OCI-LY7 (cell line): Measurements from ENCODE around the gene VIL1. TPM values are rescaled to one million over a fixed set of nuclear protein-coding genes. Genes with fewer than 3 reads are reported as not detected.

Experiments
- BruUV-seq: library from RNA; stranded (reverse); fragments of 400-500 nt; replicated peaks from 2 replicates; lab custom pipeline; 2021; lab: Mats Ljungman, UMichigan
- CTCF ChIA-PET: fragments of 300-600 bp; sonication (Branson Sonifier 250); formaldehyde crosslinking; loops from one replicate; lab custom pipeline; 2022; ENCODE audit warnings: antibody characterized with exemption; ENCODE audit not compliant: unreplicated experiment; lab: Charles Lee
- POLR2A ChIA-PET: fragments of 300-600 bp; sonication (Branson Sonifier 250); formaldehyde crosslinking; loops from one replicate; lab custom pipeline; 2022; ENCODE audit warnings: antibody characterized with exemption; lab: Charles Lee
- DNase-seq: peaks from one replicate; pipeline ENCODE4 v3.0.0-alpha.2; 2015; ENCODE audit warnings: low spot score
- H2AFZ ChIP-seq: fragments of 200-600 bp; sonication (generic), shearing (Covaris generic); 2 replicates; pipeline ENCODE4 v1.6.1; 2014; ENCODE audit warnings: mild to moderate bottlenecking, antibody characterized with exemption, low read length, moderate library complexity
- H3K27ac ChIP-seq: fragments of 200-600 bp; sonication (generic); 2 replicates; pipeline ENCODE4 v1.5.1; 2014; ENCODE audit warnings: mixed run types, low read depth, mild to moderate bottlenecking, moderate library complexity, low read length, inconsistent platforms; ENCODE audit not compliant: poor library complexity, severe bottlenecking
- H3K36me3 ChIP-seq: fragments of 200-600 bp; sonication (generic); 2 replicates; pipeline ENCODE4 v1.6.1; 2014; ENCODE audit warnings: mild to moderate bottlenecking, antibody characterized with exemption, low read length, moderate library complexity, mixed read lengths; ENCODE audit not compliant: insufficient read depth
- H3K4me1 ChIP-seq: fragments of 200-600 bp; sonication (generic); 2 replicates; pipeline ENCODE4 v1.5.1; 2014; ENCODE audit warnings: mild to moderate bottlenecking, low read length; ENCODE audit not compliant: insufficient read depth, poor library complexity, severe bottlenecking
- H3K4me2 ChIP-seq: fragments of 200-600 bp; sonication (generic); 2 replicates; pipeline ENCODE4 v1.6.1; 2014; ENCODE audit warnings: mild to moderate bottlenecking, low read length
- H3K4me3 ChIP-seq: fragments of 200-600 bp; sonication (generic); 2 replicates; pipeline ENCODE4 v1.5.1; 2014; ENCODE audit warnings: mild to moderate bottlenecking, low read depth, low read length; ENCODE audit not compliant: poor library complexity, severe bottlenecking
- H3K79me2 ChIP-seq: fragments of 200-600 bp; sonication (generic); 2 replicates; pipeline ENCODE4 v1.6.1; 2016; ENCODE audit warnings: low read depth, mild to moderate bottlenecking, low read length, moderate library complexity, mixed read lengths; ENCODE audit not compliant: insufficient read depth
- H3K9me2 ChIP-seq: fragments of 200-600 bp; sonication (generic); 2 replicates; pipeline ENCODE4 v1.6.1; 2016; ENCODE audit warnings: mild to moderate bottlenecking, low read length, mixed read lengths; ENCODE audit not compliant: insufficient read depth
- H3K9me3 ChIP-seq: fragments of 200-600 bp; sonication (generic); 2 replicates; pipeline ENCODE4 v1.6.1; 2014; ENCODE audit warnings: mild to moderate bottlenecking, mixed run types, low read length, mixed read lengths
- H4K20me1 ChIP-seq: fragments of 200-600 bp; sonication (generic); 2 replicates; pipeline ENCODE4 v1.6.1; 2014; ENCODE audit warnings: mild to moderate bottlenecking, antibody characterized with exemption, low read length, moderate library complexity, mixed read lengths; ENCODE audit not compliant: insufficient read depth
- CTCF ChIP-seq: fragments of 200-600 bp; sonication (generic); conservative IDR thresholded peaks from 2 replicates; pipeline ENCODE4 v1.5.1; 2014; ENCODE audit warnings: mild to moderate bottlenecking, antibody characterized with exemption, low read length, moderate library complexity, mixed read lengths
- EZH2phosphoT487 ChIP-seq: fragments of 200-600 bp; sonication (generic); IDR thresholded peaks from 2 replicates; pipeline ENCODE4 v1.6.1; 2018; ENCODE audit warnings: low read depth, borderline replicate concordance, mild to moderate bottlenecking, mixed run types, antibody characterized with exemption, low read length, moderate library complexity, mixed read lengths
- intact Hi-C: fragments of 100-400 bp; cut with micrococcal nuclease; formaldehyde crosslinking; loops from one replicate; pipeline ENCODE4 v1.10.0; 2022; ENCODE audit not compliant: unreplicated experiment
- total RNA-seq, 2 experiments: library from RNA; depleted of rRNA in 1 of 2; stranded (reverse); fragments of >200 nt in 1 of 2; shearing (Covaris generic) in 1 of 2; gene quantifications; 2 replicates each; pipeline ENCODE4 v1.2.3, GENCODE V29; 2014 to 2022

Gene VIL1
- total RNA-seq, 2 experiments from 2014 or later, result 0.47 TPM; not detected in 1

GRCh38 chr2:218472988-218473387 is 54.1 kb downstream of the VIL1 start:
- H3K4me2 ChIP-seq, result no peak overlapping the region
- CTCF ChIA-PET, result no interaction called here
- POLR2A ChIA-PET, result interaction anchor here (0.6 kb wide), 1 partner anchor 166 kb away, joined by 4 read pairs; no protein-coding TSS in a partner anchor

GRCh38 chr2:218474527-218474926 is 55.6 kb downstream of the VIL1 start:
- no peak for DNase-seq
- no peaks in the 10 kb centered on the region for H3K79me2 ChIP-seq
- intact Hi-C loops, result no loop called here
- H2AFZ ChIP-seq, result no peak overlapping the region
- TF ChIP-seq CTCF (no peak), EZH2phosphoT487 (no peak)
- peaks cover 89% of the 10 kb centered on the region for H3K36me3 ChIP-seq
- H3K4me3 ChIP-seq, result no peak overlapping the region
- no peaks in the 10 kb centered on the region for H4K20me1 ChIP-seq
- POLR2A ChIA-PET, result interaction anchor here (0.6 to 0.7 kb wide), 3 partner anchors 18 to 75 kb away, joined by 3 to 9 read pairs (median 3); no protein-coding TSS in a partner anchor
- H3K4me1 ChIP-seq, result peaks cover 19% of the 10 kb centered on the region
- no peaks in the 10 kb centered on the region for H3K9me3 ChIP-seq
- BruUV-seq, result no TSS peak
- no peaks in the 10 kb centered on the region for H3K9me2 ChIP-seq
- H3K4me2 ChIP-seq, result no peak overlapping the region
- H3K27ac ChIP-seq, result no peak overlapping the region
- CTCF ChIA-PET, result no interaction called here

More at GRCh38 chr2:218472988-218473387, 54.1 kb downstream of the VIL1 start:
- intact Hi-C loops, result no loop called here
- no TSS peak for BruUV-seq
- no peaks in the 10 kb centered on the region for H3K9me2 ChIP-seq
- DNase-seq, result no peak
- no peak overlapping the region for H3K4me3 ChIP-seq
- peaks cover 88% of the 10 kb centered on the region for H3K36me3 ChIP-seq
- H3K4me1 ChIP-seq, result peaks cover 19% of the 10 kb centered on the region
- no peak for TF ChIP-seq EZH2phosphoT487
- TF ChIP-seq CTCF, result no peak
- no peak overlapping the region for H3K27ac ChIP-seq
- H3K79me2 ChIP-seq, result no peaks in the 10 kb centered on the region
- no peaks in the 10 kb centered on the region for H4K20me1 ChIP-seq
- no peak overlapping the region for H2AFZ ChIP-seq
- no peaks in the 10 kb centered on the region for H3K9me3 ChIP-seq

GRCh38 chr2:218476676-218477075 is 57.8 kb downstream of the VIL1 start:
- Histone ChIP-seq H3K9me2 (no peaks in the 10 kb centered on the region), H3K36me3 (peaks cover 86% of the 10 kb centered on the region), H3K4me1 (peaks cover 12% of the 10 kb centered on the region), H3K4me2 (peak overlapping the region; percentile 6; the same call in 1 of the 2 replicates), H3K4me3 (no peak overlapping the region), H3K9me3 (no peaks in the 10 kb centered on the region), H3K27ac (no peak overlapping the region), H3K79me2 (no peaks in the 10 kb centered on the region), H2AFZ (no peak overlapping the region), H4K20me1 (no peaks in the 10 kb centered on the region)
- BruUV-seq, result no TSS peak
- DNase-seq, result no peak
- POLR2A ChIA-PET, result interaction anchor here (0.6 to 1.3 kb wide), 4 partner anchors 11 to 90 kb away, joined by 3 to 4 read pairs (median 3); no protein-coding TSS in a partner anchor
- CTCF ChIA-PET, result interaction anchor here (0.6 kb wide), 1 partner anchor 727 kb away, joined by 3 read pairs; no protein-coding TSS in a partner anchor
- intact Hi-C loops, result no loop called here
- TF ChIP-seq CTCF (no peak), EZH2phosphoT487 (no peak)
